ENCODE measurements around the gene TRIM74.
"Not testable (repeated sequence)": the region's sequence is repeated elsewhere in the genome, so short reads cannot be mapped to it uniquely, and the experiment has no call there.

Gene TRIM74

GRCh38 chr7:72924386-72924732 is 44.9 kb downstream of the TRIM74 start:
- H2AK5ac ChIP-seq (ENCODE audit: low read length) = no peak overlapping the region
- H2BK120ac ChIP-seq (ENCODE audit: insufficient read depth, low read length, poor library complexity) = no peak overlapping the region
- H3K27ac ChIP-seq (ENCODE audit: low read depth, low read length) = no peak overlapping the region
- no peaks in the 10 kb centered on the region for H3K79me1 ChIP-seq (ENCODE audit: low read length)
- no peaks in the 10 kb centered on the region for H3K27me3 ChIP-seq (ENCODE audit: insufficient read depth, low read length)
- H3K14ac ChIP-seq (ENCODE audit: low read length) = no peak overlapping the region
- peak overlapping the region; percentile 97 for H3K4me2 ChIP-seq (ENCODE audit: low read length)
- H3K4me3 ChIP-seq (ENCODE audit: low read depth, low read length) = peak overlapping the region; percentile 96
- H4K91ac ChIP-seq (ENCODE audit: low read depth, low read length) = no peak overlapping the region
- no peak overlapping the region for H2BK12ac ChIP-seq (ENCODE audit: low read length)
- H3K36me3 ChIP-seq (ENCODE audit: control insufficient read depth in 1 of 2, insufficient read depth in 2 of 2, low read length in 2 of 2) = peaks cover 8 to 13% of the 10 kb centered on the region in 2 experiments
- no peak overlapping the region for H2BK5ac ChIP-seq (ENCODE audit: low read depth, low read length, poor library complexity)
- H3K23ac ChIP-seq (ENCODE audit: low read length) = no peak overlapping the region
- H4K12ac ChIP-seq (ENCODE audit: low read depth, low read length) = no peak overlapping the region
- H3K4ac ChIP-seq (ENCODE audit: low read depth, low read length) = no peak overlapping the region
- no peak for DNase-seq
- no peaks in the 10 kb centered on the region for H3K9me3 ChIP-seq (ENCODE audit: insufficient read depth, low read depth, low read length)
- H3K9ac ChIP-seq (ENCODE audit: low read length) = peak overlapping the region; percentile 99
- peaks cover 4% of the 10 kb centered on the region for H3K79me2 ChIP-seq (ENCODE audit: control insufficient read depth, insufficient read depth, low read length, poor library complexity)
- H3K18ac ChIP-seq (ENCODE audit: low read length) = no peak overlapping the region
- peaks cover 3 to 4% of the 10 kb centered on the region in 2 experiments for H3K4me1 ChIP-seq (ENCODE audit: control insufficient read depth in 1 of 2, insufficient read depth in 2 of 2, low read length in 2 of 2)
- peak overlapping the region; percentile 50 for H4K8ac ChIP-seq (ENCODE audit: low read depth, low read length)
- H2AFZ ChIP-seq (ENCODE audit: insufficient read depth, low read length, poor library complexity) = no peak overlapping the region
- WGBS (ENCODE audit: extremely low coverage, insufficient coverage, insufficient read length) = no CpG with 5 or more reads among the region's 5 CpGs

GRCh38 chr7:72919256-72919775 is 50.0 kb downstream of the TRIM74 start:
- no peak overlapping the region for H3K14ac ChIP-seq (ENCODE audit: low read length)
- H3K27me3 ChIP-seq (ENCODE audit: insufficient read depth, low read length) = no peaks in the 10 kb centered on the region
- no peak overlapping the region for H4K8ac ChIP-seq (ENCODE audit: low read depth, low read length)
- H3K23ac ChIP-seq (ENCODE audit: low read length) = no peak overlapping the region
- no peak overlapping the region for H4K91ac ChIP-seq (ENCODE audit: low read depth, low read length)
- H3K4ac ChIP-seq (ENCODE audit: low read depth, low read length) = no peak overlapping the region
- no peak overlapping the region for H2AFZ ChIP-seq (ENCODE audit: insufficient read depth, low read length, poor library complexity)
- no peak overlapping the region for H3K18ac ChIP-seq (ENCODE audit: low read length)
- H3K79me2 ChIP-seq (ENCODE audit: control insufficient read depth, insufficient read depth, low read length, poor library complexity) = no peaks in the 10 kb centered on the region
- DNase-seq = peak; percentile 12 to 54
- no peaks in the 10 kb centered on the region for H3K79me1 ChIP-seq (ENCODE audit: low read length)
- no peak overlapping the region for H2AK5ac ChIP-seq (ENCODE audit: low read length)
- H2BK12ac ChIP-seq (ENCODE audit: low read length) = no peak overlapping the region
- no peak overlapping the region for H3K4me3 ChIP-seq (ENCODE audit: low read depth, low read length)
- H3K36me3 ChIP-seq (ENCODE audit: control insufficient read depth in 1 of 2, insufficient read depth in 2 of 2, low read length in 2 of 2) = peaks cover 2% of the 10 kb centered on the region in 2 experiments
- H4K12ac ChIP-seq (ENCODE audit: low read depth, low read length) = no peak overlapping the region
- no peak overlapping the region for H2BK5ac ChIP-seq (ENCODE audit: low read depth, low read length, poor library complexity)
- no CpG with 5 or more reads among the region's 4 CpGs for WGBS (ENCODE audit: extremely low coverage, insufficient coverage, insufficient read length)
- peak overlapping the region; percentile 39 for H3K4me2 ChIP-seq (ENCODE audit: low read length)
- no peak overlapping the region for H3K9ac ChIP-seq (ENCODE audit: low read length)
- H3K4me1 ChIP-seq (ENCODE audit: control insufficient read depth in 1 of 2, insufficient read depth in 2 of 2, low read length in 2 of 2) = peaks cover 3 to 6% of the 10 kb centered on the region in 2 experiments
- H2BK120ac ChIP-seq (ENCODE audit: insufficient read depth, low read length, poor library complexity) = no peak overlapping the region
- peak overlapping the region; percentile 41 for H3K27ac ChIP-seq (ENCODE audit: low read depth, low read length)
- no peaks in the 10 kb centered on the region for H3K9me3 ChIP-seq (ENCODE audit: insufficient read depth, low read depth, low read length)

DNA sequence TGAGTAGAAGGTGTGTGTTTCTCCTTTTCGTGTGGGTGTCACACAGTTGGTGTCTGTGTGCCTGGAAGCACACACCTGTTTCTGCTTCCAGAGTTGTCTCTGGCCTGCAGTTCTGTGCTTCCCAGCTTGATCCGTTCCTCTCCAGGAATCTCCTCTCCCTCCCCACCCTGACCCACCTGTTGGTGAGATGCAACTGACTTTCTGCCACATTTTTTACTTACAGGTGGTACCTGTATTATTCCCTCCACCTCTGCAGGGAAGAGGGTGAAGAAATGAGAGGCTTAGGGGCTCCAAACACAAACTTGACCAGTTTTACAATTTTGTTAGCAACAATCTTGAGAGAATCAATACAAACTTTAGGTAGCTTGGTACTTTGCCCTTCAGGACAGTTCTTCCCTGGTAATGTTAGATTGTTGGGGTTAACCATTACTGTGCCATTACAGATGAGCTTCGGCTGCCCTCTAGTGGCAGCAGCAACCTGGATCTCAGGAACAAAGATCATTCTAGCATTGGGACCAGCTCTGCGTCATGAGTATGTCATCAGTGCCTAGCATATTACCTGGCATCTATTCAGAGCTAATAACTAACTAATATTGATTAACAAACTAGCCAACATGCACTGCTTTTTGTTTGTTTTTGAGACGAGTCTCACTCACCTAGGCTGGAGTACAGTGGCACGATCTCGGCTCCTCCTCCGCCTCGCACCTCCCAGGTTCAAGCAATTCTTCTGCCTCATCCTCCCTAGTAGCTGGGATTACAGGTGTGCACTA is 54.3 kb downstream of the TRIM74 start:
- not testable (repeated sequence) for H2BK12ac ChIP-seq (ENCODE audit: low read length); H3K79me2 ChIP-seq (ENCODE audit: control insufficient read depth, insufficient read depth, low read length, poor library complexity); H2BK120ac ChIP-seq (ENCODE audit: insufficient read depth, low read length, poor library complexity); H2BK5ac ChIP-seq (ENCODE audit: low read depth, low read length, poor library complexity); H3K18ac ChIP-seq (ENCODE audit: low read length); H4K91ac ChIP-seq (ENCODE audit: low read depth, low read length); H3K27ac ChIP-seq (ENCODE audit: low read depth, low read length); H3K9ac ChIP-seq (ENCODE audit: low read length); H2AFZ ChIP-seq (ENCODE audit: insufficient read depth, low read length, poor library complexity); H3K9me3 ChIP-seq (ENCODE audit: insufficient read depth, low read depth, low read length); H3K79me1 ChIP-seq (ENCODE audit: low read length); H3K14ac ChIP-seq (ENCODE audit: low read length); H3K4me1 ChIP-seq (ENCODE audit: control insufficient read depth in 1 of 2, insufficient read depth in 2 of 2, low read length in 2 of 2); H3K4me3 ChIP-seq (ENCODE audit: low read depth, low read length); H4K8ac ChIP-seq (ENCODE audit: low read depth, low read length); H3K4me2 ChIP-seq (ENCODE audit: low read length); H4K12ac ChIP-seq (ENCODE audit: low read depth, low read length); H3K23ac ChIP-seq (ENCODE audit: low read length); H3K27me3 ChIP-seq (ENCODE audit: insufficient read depth, low read length); H3K4ac ChIP-seq (ENCODE audit: low read depth, low read length); H2AK5ac ChIP-seq (ENCODE audit: low read length)
- peak; percentile 32 to 66 for DNase-seq
- H3K36me3 ChIP-seq (ENCODE audit: control insufficient read depth in 1 of 2, insufficient read depth in 2 of 2, low read length in 2 of 2) = peaks cover 7 to 12% of the 10 kb centered on the region in 2 experiments
- no CpG with 5 or more reads among the region's 9 CpGs for WGBS (ENCODE audit: extremely low coverage, insufficient coverage, insufficient read length)

DNA sequence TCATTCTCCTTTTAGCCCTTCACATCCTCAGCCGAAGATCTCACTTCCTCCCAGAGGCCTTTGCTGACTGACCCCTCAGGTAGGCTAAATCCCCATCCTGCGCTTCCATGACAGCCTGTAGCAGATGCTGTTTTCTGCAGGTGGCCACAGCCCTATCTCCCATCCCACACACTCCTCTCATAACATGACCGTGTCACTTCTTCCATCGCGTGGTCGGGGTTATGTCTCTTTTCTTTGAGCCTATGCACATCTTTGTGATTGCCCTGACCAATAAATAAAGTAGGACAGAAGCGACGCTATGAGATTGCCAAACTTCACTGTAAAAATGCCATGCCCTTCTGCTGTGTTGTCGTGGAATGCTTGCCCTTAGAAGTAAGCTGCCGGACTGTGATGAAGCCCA is 55.5 kb downstream of the TRIM74 start:
- not testable (repeated sequence) for H4K12ac ChIP-seq (ENCODE audit: low read depth, low read length); H3K14ac ChIP-seq (ENCODE audit: low read length); H2BK120ac ChIP-seq (ENCODE audit: insufficient read depth, low read length, poor library complexity)

More for the DNA sequence above, 55.5 kb downstream of the TRIM74 start:
- H3K9me3 ChIP-seq (ENCODE audit: insufficient read depth, low read depth, low read length); H3K4me1 ChIP-seq (ENCODE audit: control insufficient read depth in 1 of 2, insufficient read depth in 2 of 2, low read length in 2 of 2); H3K18ac ChIP-seq (ENCODE audit: low read length); H2BK12ac ChIP-seq (ENCODE audit: low read length); H3K27ac ChIP-seq (ENCODE audit: low read depth, low read length); H3K79me2 ChIP-seq (ENCODE audit: control insufficient read depth, insufficient read depth, low read length, poor library complexity); H3K4ac ChIP-seq (ENCODE audit: low read depth, low read length); H2AFZ ChIP-seq (ENCODE audit: insufficient read depth, low read length, poor library complexity); H4K8ac ChIP-seq (ENCODE audit: low read depth, low read length); DNase-seq; H2AK5ac ChIP-seq (ENCODE audit: low read length); H3K4me2 ChIP-seq (ENCODE audit: low read length); H3K23ac ChIP-seq (ENCODE audit: low read length); H3K27me3 ChIP-seq (ENCODE audit: insufficient read depth, low read length); H2BK5ac ChIP-seq (ENCODE audit: low read depth, low read length, poor library complexity); H4K91ac ChIP-seq (ENCODE audit: low read depth, low read length); H3K79me1 ChIP-seq (ENCODE audit: low read length); H3K9ac ChIP-seq (ENCODE audit: low read length); H3K4me3 ChIP-seq (ENCODE audit: low read depth, low read length): not testable (repeated sequence)
- no CpG with 5 or more reads among the region's 10 CpGs for WGBS (ENCODE audit: extremely low coverage, insufficient coverage, insufficient read length)
- H3K36me3 ChIP-seq (ENCODE audit: control insufficient read depth in 1 of 2, insufficient read depth in 2 of 2, low read length in 2 of 2) = peaks cover 7 to 12% of the 10 kb centered on the region in 2 experiments
